H9 (cell line): ENCODE results near the gene PPM1B. TPM values are rescaled to one million over a fixed set of nuclear protein-coding genes. Genes with fewer than 3 reads are reported as not detected.

Source experiments
- DNase-seq: peaks from one replicate; pipeline ENCODE4 v3.0.0-alpha.2; 2017
- H2AFZ ChIP-seq: one replicate; pipeline ENCODE4 v1.6.1; 2013; ENCODE audit warnings: mild to moderate bottlenecking, low read length, control low read depth, moderate library complexity
- H2AK5ac ChIP-seq: 2 replicates; pipeline ENCODE4 v1.6.1; 2013; ENCODE audit warnings: low read length, control low read depth, mixed read lengths; ENCODE audit not compliant: insufficient read length
- H2BK120ac ChIP-seq: one replicate; pipeline ENCODE4 v1.6.1; 2013; ENCODE audit warnings: low read depth, mild to moderate bottlenecking, low read length, control low read depth, inconsistent platforms; ENCODE audit not compliant: poor library complexity, severe bottlenecking
- H2BK12ac ChIP-seq: 2 replicates; pipeline ENCODE4 v1.6.1; 2013; ENCODE audit warnings: low read length, control low read depth, mixed read lengths, low read depth; ENCODE audit not compliant: insufficient read length
- H2BK15ac ChIP-seq: 2 replicates; pipeline ENCODE4 v1.6.1; 2013; ENCODE audit warnings: low read depth, low read length, control low read depth
- H2BK20ac ChIP-seq: one replicate; pipeline ENCODE4 v1.6.1; 2013; ENCODE audit warnings: low read depth, mild to moderate bottlenecking, low read length, control low read depth, inconsistent platforms; ENCODE audit not compliant: poor library complexity, severe bottlenecking
- H2BK5ac ChIP-seq: 2 replicates; pipeline ENCODE4 v1.6.1; 2013; ENCODE audit warnings: low read length, control low read depth, mixed read lengths; ENCODE audit not compliant: insufficient read length
- H3K14ac ChIP-seq: 2 replicates; pipeline ENCODE4 v1.6.1; 2013; ENCODE audit warnings: low read length, control low read depth; ENCODE audit not compliant: insufficient read depth
- H3K18ac ChIP-seq: 2 replicates; pipeline ENCODE4 v1.6.1; 2013; ENCODE audit warnings: low read depth, mild to moderate bottlenecking, mixed read lengths, low read length, control low read depth; ENCODE audit not compliant: insufficient read length
- H3K23ac ChIP-seq: 2 replicates; pipeline ENCODE4 v1.6.1; 2013; ENCODE audit warnings: low read length, control low read depth, mixed read lengths, low read depth; ENCODE audit not compliant: insufficient read length
- H3K23me2 ChIP-seq: 2 replicates; pipeline ENCODE4 v1.6.1; 2013; ENCODE audit warnings: low read depth, mild to moderate bottlenecking, mixed read lengths, low read length, control low read depth; ENCODE audit not compliant: insufficient read length, poor library complexity, severe bottlenecking
- H3K27ac ChIP-seq: 2 replicates; pipeline ENCODE4 v1.5.1; 2013; ENCODE audit warnings: low read length, control low read depth, mixed read lengths, low read depth; ENCODE audit not compliant: insufficient read length
- H3K27me3 ChIP-seq: 2 replicates; pipeline ENCODE4 v1.6.1; 2013; ENCODE audit warnings: low read length, control low read depth, inconsistent platforms; ENCODE audit not compliant: insufficient read depth
- H3K4ac ChIP-seq: 2 replicates; pipeline ENCODE4 v1.6.1; 2013; ENCODE audit warnings: low read depth, mild to moderate bottlenecking, control low read depth, inconsistent platforms, low read length, moderate library complexity
- H3K4me1 ChIP-seq: 2 replicates; pipeline ENCODE4 v1.6.1; 2013; ENCODE audit warnings: low read length, control low read depth, inconsistent platforms; ENCODE audit not compliant: insufficient read depth
- H3K4me2 ChIP-seq: 2 replicates; pipeline ENCODE4 v1.6.1; 2013; ENCODE audit warnings: low read length, control low read depth, mixed read lengths; ENCODE audit not compliant: insufficient read length, insufficient read depth
- H3K56ac ChIP-seq: 2 replicates; pipeline ENCODE4 v1.6.1; 2013; ENCODE audit warnings: low read depth, mild to moderate bottlenecking, mixed read lengths, low read length, control low read depth; ENCODE audit not compliant: insufficient read length
- H3K79me1 ChIP-seq: 2 replicates; pipeline ENCODE4 v1.6.1; 2013; ENCODE audit warnings: low read depth, mild to moderate bottlenecking, moderate library complexity, low read length, control low read depth, inconsistent platforms; ENCODE audit not compliant: insufficient read depth, poor library complexity, severe bottlenecking
- H3K79me2 ChIP-seq: 2 replicates; pipeline ENCODE4 v1.6.1; 2013; ENCODE audit warnings: low read length, control low read depth, inconsistent platforms; ENCODE audit not compliant: insufficient read depth
- H3K9ac ChIP-seq: 2 replicates; pipeline ENCODE4 v1.6.1; 2013; ENCODE audit warnings: low read length, control low read depth, mixed read lengths; ENCODE audit not compliant: insufficient read length; ENCODE audit errors: extremely low read depth
- H3K9me3 ChIP-seq: one replicate; pipeline ENCODE4 v1.6.1; 2013; ENCODE audit warnings: low read depth, low read length, inconsistent platforms; ENCODE audit not compliant: control insufficient read depth
- H3T11ph ChIP-seq: one replicate; pipeline ENCODE4 v1.6.1; 2013; ENCODE audit warnings: mild to moderate bottlenecking, low read length, control low read depth, inconsistent platforms
- H4K20me1 ChIP-seq: one replicate; pipeline ENCODE4 v1.6.1; 2013; ENCODE audit not compliant: control insufficient read depth, insufficient read length, insufficient read depth
- H4K5ac ChIP-seq: 2 replicates; pipeline ENCODE4 v1.6.1; 2013; ENCODE audit warnings: low read depth, mild to moderate bottlenecking, mixed read lengths, low read length, control low read depth; ENCODE audit not compliant: insufficient read length
- H4K8ac ChIP-seq: replicated peaks from 2 replicates; pipeline ENCODE4 v1.6.1; 2013; ENCODE audit warnings: low read length, control low read depth, mixed read lengths, low read depth; ENCODE audit not compliant: insufficient read length
- H4K91ac ChIP-seq: 2 replicates; pipeline ENCODE4 v1.6.1; 2013; ENCODE audit warnings: low read depth, mild to moderate bottlenecking, moderate library complexity, mixed read lengths, low read length, control low read depth; ENCODE audit not compliant: insufficient read length
- H3K27ac Mint-ChIP-seq, 3 experiments: 2 replicates in 2 of 3; 3 replicates in 1 of 3; pipeline ENCODE4 v1.8.0; 2020 to 2021; ENCODE audit warnings: mixed read lengths in 3 of 3, mild to moderate bottlenecking in 1 of 3, moderate library complexity in 1 of 3
- H3K27me3 Mint-ChIP-seq: 2 replicates; pipeline ENCODE4 v1.8.0; 2021; ENCODE audit warnings: low read depth, mild to moderate bottlenecking, moderate library complexity, mixed read lengths
- H3K36me3 Mint-ChIP-seq, 3 experiments: 2 replicates in 2 of 3; 3 replicates in 1 of 3; pipeline ENCODE4 v1.8.0; 2020 to 2021; ENCODE audit warnings: low read depth in 3 of 3, mixed read lengths in 3 of 3; ENCODE audit not compliant: insufficient read depth in 1 of 3
- H3K4me1 Mint-ChIP-seq, 2 experiments: 2 replicates each; pipeline ENCODE4 v1.8.0; 2020; ENCODE audit warnings: mixed read lengths in 2 of 2
- H3K4me3 Mint-ChIP-seq, 2 experiments: 2 replicates in 1 of 2; 3 replicates in 1 of 2; pipeline ENCODE4 v1.8.0; 2020 to 2021; ENCODE audit warnings: mild to moderate bottlenecking in 2 of 2, mixed read lengths in 2 of 2, moderate library complexity in 1 of 2
- H3K9me3 Mint-ChIP-seq, 2 experiments: 2 replicates in 1 of 2; 3 replicates in 1 of 2; pipeline ENCODE4 v1.8.0; 2020; ENCODE audit warnings: mild to moderate bottlenecking in 2 of 2, mixed read lengths in 2 of 2, moderate library complexity in 1 of 2
- CTCF ChIP-seq: fragments of 200-600 bp; sonication (generic); conservative IDR thresholded peaks from 3 replicates; pipeline ENCODE4 v1.8.0; 2021; ENCODE audit warnings: antibody characterized with exemption, mild to moderate bottlenecking
- WGBS: extraction: QIAGEN DNeasy Blood & Tissue Kit; methylation state at CpG from one replicate; pipeline ENCODE4 v1.1.7; 2013; ENCODE audit warnings: missing lambda C conversion rate, low lambda C conversion rate, mixed read lengths; ENCODE audit not compliant: insufficient read length; ENCODE audit errors: extremely low coverage; 5-methylcytosine and 5-hydroxymethylcytosine counted together
- total RNA-seq: library from RNA; stranded (reverse); gene quantifications from 2 replicates; pipeline ENCODE4 v1.2.1, GENCODE V29; 2021

PPM1B gene
- total RNA-seq, 1 experiment from 2014 or later: 156 TPM

GRCh38 chr2:44195714-44196113, 27.0 kb downstream of the PPM1B start:
- Histone ChIP-seq H2BK12ac (no peak overlapping the region), H4K91ac (no peak overlapping the region), H3K79me2 (peaks cover 59% of the 10 kb centered on the region), H3K23ac (no peak overlapping the region), H3K56ac (no peak overlapping the region), H3K18ac (no peak overlapping the region), H3T11ph (no peak overlapping the region), H3K4me1 (no peaks in the 10 kb centered on the region), H4K8ac (no peak overlapping the region), H3K9me3 (no peaks in the 10 kb centered on the region), H3K4me2 (no peak overlapping the region), H2BK5ac (no peak overlapping the region), H2AK5ac (no peak overlapping the region), H3K14ac (no peak overlapping the region), H2AFZ (no peak overlapping the region), H3K4ac (no peak overlapping the region), H3K23me2 (no peaks in the 10 kb centered on the region), H3K79me1 (peaks cover 10% of the 10 kb centered on the region), H3K9ac (no peak overlapping the region), H4K5ac (no peak overlapping the region), H2BK15ac (no peak overlapping the region), H3K27me3 (no peaks in the 10 kb centered on the region), H4K20me1 (no peaks in the 10 kb centered on the region), H2BK20ac (no peak overlapping the region), H3K27ac (no peak overlapping the region), H2BK120ac (no peak overlapping the region)
- H3K27ac Mint-ChIP-seq: peak overlapping the region in 1 of 3 experiments; percentile 80; a peak in 2 of 7 replicates
- TF ChIP-seq CTCF: no peak
- no peaks in the 10 kb centered on the region; a peak in 1 of 5 replicates for H3K9me3 Mint-ChIP-seq
- H3K27me3 Mint-ChIP-seq: no peaks in the 10 kb centered on the region
- H3K4me1 Mint-ChIP-seq: peaks cover 21 to 43% of the 10 kb centered on the region in 2 experiments
- WGBS: no CpG with 5 or more reads among the region's 2 CpGs
- no peak overlapping the region for H3K4me3 Mint-ChIP-seq
- DNase-seq: no peak
- H3K36me3 Mint-ChIP-seq: peaks cover 5 to 24% (median 23%) of the 10 kb centered on the region in 3 experiments; a peak in 6 of 7 replicates
